ENCODE measurements around the gene FAM20B.

Gene FAM20B

GRCh38 chr1:179104611-179105250 lies 79.0 kb downstream of the FAM20B start:
- H3K27me3 ChIP-seq (ENCODE audit: control insufficient read depth in 5 of 5, insufficient read depth in 4 of 5, low read length in 5 of 5) = no peaks in the 10 kb centered on the region
- H3K4me3 ChIP-seq (ENCODE audit: low read depth in 1 of 5, low read length in 5 of 5) = no peak overlapping the region
- no peaks in the 10 kb centered on the region for H3K9me3 ChIP-seq (ENCODE audit: control insufficient read depth in 5 of 5, low read length in 5 of 5)
- no peak overlapping the region for H3K27ac ChIP-seq (ENCODE audit: low read depth, low read length)
- no peak overlapping the region for H3K9ac ChIP-seq (ENCODE audit: low read length in 5 of 5)
- H3K4me1 ChIP-seq (ENCODE audit: control insufficient read depth in 5 of 5, insufficient read depth in 5 of 5, low read length in 5 of 5) = peaks cover 0 to 17% (median 6%) of the 10 kb centered on the region in 5 donors
- peaks cover 4 to 45% (median 31%) of the 10 kb centered on the region in 5 donors for H3K36me3 ChIP-seq (ENCODE audit: control insufficient read depth in 5 of 5, insufficient read depth in 5 of 5, low read length in 5 of 5)

GRCh38 chr1:179105393-179105792 lies 79.7 kb downstream of the FAM20B start:
- H3K9me3 ChIP-seq (ENCODE audit: control insufficient read depth in 5 of 5, low read length in 5 of 5) = no peaks in the 10 kb centered on the region
- no peaks in the 10 kb centered on the region for H3K27me3 ChIP-seq (ENCODE audit: control insufficient read depth in 5 of 5, insufficient read depth in 4 of 5, low read length in 5 of 5)
- no peak overlapping the region for H3K4me3 ChIP-seq (ENCODE audit: low read depth in 1 of 5, low read length in 5 of 5)
- no peak overlapping the region for H3K9ac ChIP-seq (ENCODE audit: low read length in 5 of 5)
- H3K36me3 ChIP-seq (ENCODE audit: control insufficient read depth in 5 of 5, insufficient read depth in 5 of 5, low read length in 5 of 5) = peaks cover 5 to 51% (median 36%) of the 10 kb centered on the region in 5 donors
- no peak overlapping the region for H3K27ac ChIP-seq (ENCODE audit: low read depth, low read length)
- H3K4me1 ChIP-seq (ENCODE audit: control insufficient read depth in 5 of 5, insufficient read depth in 5 of 5, low read length in 5 of 5) = peaks cover 0 to 17% (median 6%) of the 10 kb centered on the region in 5 donors

GRCh38 chr1:179107706-179108629 lies 82.3 kb downstream of the FAM20B start:
- no peaks in the 10 kb centered on the region for H3K9me3 ChIP-seq (ENCODE audit: control insufficient read depth in 5 of 5, low read length in 5 of 5)
- no peak overlapping the region for H3K27ac ChIP-seq (ENCODE audit: low read depth, low read length)
- H3K4me1 ChIP-seq (ENCODE audit: control insufficient read depth in 5 of 5, insufficient read depth in 5 of 5, low read length in 5 of 5) = peaks cover 0 to 17% (median 6%) of the 10 kb centered on the region in 5 donors
- H3K27me3 ChIP-seq (ENCODE audit: control insufficient read depth in 5 of 5, insufficient read depth in 4 of 5, low read length in 5 of 5) = no peaks in the 10 kb centered on the region
- H3K9ac ChIP-seq (ENCODE audit: low read length in 5 of 5) = no peak overlapping the region
- peaks cover 9 to 58% (median 46%) of the 10 kb centered on the region in 5 donors for H3K36me3 ChIP-seq (ENCODE audit: control insufficient read depth in 5 of 5, insufficient read depth in 5 of 5, low read length in 5 of 5)
- no peak overlapping the region for H3K4me3 ChIP-seq (ENCODE audit: low read depth in 1 of 5, low read length in 5 of 5)

GRCh38 chr1:179108644-179109043 lies 83.0 kb downstream of the FAM20B start:
- no peak overlapping the region for H3K27ac ChIP-seq (ENCODE audit: low read depth, low read length)
- H3K36me3 ChIP-seq (ENCODE audit: control insufficient read depth in 5 of 5, insufficient read depth in 5 of 5, low read length in 5 of 5) = peaks cover 9 to 61% (median 48%) of the 10 kb centered on the region in 5 donors
- peaks cover 0 to 17% (median 6%) of the 10 kb centered on the region in 5 donors for H3K4me1 ChIP-seq (ENCODE audit: control insufficient read depth in 5 of 5, insufficient read depth in 5 of 5, low read length in 5 of 5)
- H3K9ac ChIP-seq (ENCODE audit: low read length in 5 of 5) = no peak overlapping the region
- H3K4me3 ChIP-seq (ENCODE audit: low read depth in 1 of 5, low read length in 5 of 5) = no peak overlapping the region
- H3K9me3 ChIP-seq (ENCODE audit: control insufficient read depth in 5 of 5, low read length in 5 of 5) = no peaks in the 10 kb centered on the region
- H3K27me3 ChIP-seq (ENCODE audit: control insufficient read depth in 5 of 5, insufficient read depth in 4 of 5, low read length in 5 of 5) = no peaks in the 10 kb centered on the region

GRCh38 chr1:179115181-179115580 lies 89.5 kb downstream of the FAM20B start:
- no peak overlapping the region for H3K9ac ChIP-seq (ENCODE audit: low read length in 5 of 5)
- H3K4me1 ChIP-seq (ENCODE audit: control insufficient read depth in 5 of 5, insufficient read depth in 5 of 5, low read length in 5 of 5) = no peaks in the 10 kb centered on the region
- no peaks in the 10 kb centered on the region for H3K9me3 ChIP-seq (ENCODE audit: control insufficient read depth in 5 of 5, low read length in 5 of 5)
- no peaks in the 10 kb centered on the region for H3K27me3 ChIP-seq (ENCODE audit: control insufficient read depth in 5 of 5, insufficient read depth in 4 of 5, low read length in 5 of 5)
- no peak overlapping the region for H3K4me3 ChIP-seq (ENCODE audit: low read depth in 1 of 5, low read length in 5 of 5)
- peaks cover 32 to 73% (median 45%) of the 10 kb centered on the region in 5 donors for H3K36me3 ChIP-seq (ENCODE audit: control insufficient read depth in 5 of 5, insufficient read depth in 5 of 5, low read length in 5 of 5)
- no peak overlapping the region for H3K27ac ChIP-seq (ENCODE audit: low read depth, low read length)

GRCh38 chr1:179119513-179119912 lies 93.8 kb downstream of the FAM20B start:
- Histone ChIP-seq H3K9me3 (ENCODE audit: control insufficient read depth in 5 of 5, low read length in 5 of 5) (no peaks in the 10 kb centered on the region), H3K9ac (ENCODE audit: low read length in 5 of 5) (no peak overlapping the region), H3K27me3 (ENCODE audit: control insufficient read depth in 5 of 5, insufficient read depth in 4 of 5, low read length in 5 of 5) (no peaks in the 10 kb centered on the region), H3K36me3 (ENCODE audit: control insufficient read depth in 5 of 5, insufficient read depth in 5 of 5, low read length in 5 of 5) (peaks cover 29 to 53% (median 36%) of the 10 kb centered on the region in 5 donors), H3K4me1 (ENCODE audit: control insufficient read depth in 5 of 5, insufficient read depth in 5 of 5, low read length in 5 of 5) (no peaks in the 10 kb centered on the region), H3K27ac (ENCODE audit: low read depth, low read length) (no peak overlapping the region), H3K4me3 (ENCODE audit: low read depth in 1 of 5, low read length in 5 of 5) (no peak overlapping the region)

GRCh38 chr1:179120736-179121135 lies 95.0 kb downstream of the FAM20B start:
- no peaks in the 10 kb centered on the region for H3K9me3 ChIP-seq (ENCODE audit: control insufficient read depth in 5 of 5, low read length in 5 of 5)
- no peak overlapping the region for H3K27ac ChIP-seq (ENCODE audit: low read depth, low read length)
- no peaks in the 10 kb centered on the region for H3K4me1 ChIP-seq (ENCODE audit: control insufficient read depth in 5 of 5, insufficient read depth in 5 of 5, low read length in 5 of 5)
- no peak overlapping the region for H3K9ac ChIP-seq (ENCODE audit: low read length in 5 of 5)
- no peaks in the 10 kb centered on the region for H3K27me3 ChIP-seq (ENCODE audit: control insufficient read depth in 5 of 5, insufficient read depth in 4 of 5, low read length in 5 of 5)
- H3K4me3 ChIP-seq (ENCODE audit: low read depth in 1 of 5, low read length in 5 of 5) = no peak overlapping the region
- peaks cover 29 to 53% (median 39%) of the 10 kb centered on the region in 5 donors for H3K36me3 ChIP-seq (ENCODE audit: control insufficient read depth in 5 of 5, insufficient read depth in 5 of 5, low read length in 5 of 5)

GRCh38 chr1:179121159-179121938 lies 95.7 kb downstream of the FAM20B start:
- Histone ChIP-seq H3K4me1 (ENCODE audit: control insufficient read depth in 5 of 5, insufficient read depth in 5 of 5, low read length in 5 of 5) (no peaks in the 10 kb centered on the region), H3K27me3 (ENCODE audit: control insufficient read depth in 5 of 5, insufficient read depth in 4 of 5, low read length in 5 of 5) (no peaks in the 10 kb centered on the region), H3K4me3 (ENCODE audit: low read depth in 1 of 5, low read length in 5 of 5) (no peak overlapping the region), H3K27ac (ENCODE audit: low read depth, low read length) (no peak overlapping the region), H3K36me3 (ENCODE audit: control insufficient read depth in 5 of 5, insufficient read depth in 5 of 5, low read length in 5 of 5) (peaks cover 29 to 51% (median 39%) of the 10 kb centered on the region in 5 donors), H3K9ac (ENCODE audit: low read length in 5 of 5) (no peak overlapping the region), H3K9me3 (ENCODE audit: control insufficient read depth in 5 of 5, low read length in 5 of 5) (no peaks in the 10 kb centered on the region)

GRCh38 chr1:179124873-179125272 lies 99.2 kb downstream of the FAM20B start:
- Histone ChIP-seq H3K27me3 (ENCODE audit: control insufficient read depth in 5 of 5, insufficient read depth in 4 of 5, low read length in 5 of 5) (no peaks in the 10 kb centered on the region), H3K9ac (ENCODE audit: low read length in 5 of 5) (no peak overlapping the region), H3K4me1 (ENCODE audit: control insufficient read depth in 5 of 5, insufficient read depth in 5 of 5, low read length in 5 of 5) (peaks cover 2 to 16% (median 8%) of the 10 kb centered on the region in 5 donors), H3K4me3 (ENCODE audit: low read depth in 1 of 5, low read length in 5 of 5) (no peak overlapping the region), H3K27ac (ENCODE audit: low read depth, low read length) (no peak overlapping the region), H3K36me3 (ENCODE audit: control insufficient read depth in 5 of 5, insufficient read depth in 5 of 5, low read length in 5 of 5) (peaks cover 7 to 23% (median 12%) of the 10 kb centered on the region in 5 donors), H3K9me3 (ENCODE audit: control insufficient read depth in 5 of 5, low read length in 5 of 5) (no peaks in the 10 kb centered on the region)
